SH-SY5Y (cell line): ENCODE measurements around the gene IL1RAPL2.

Experiments
- GATA2 ChIP-seq: IDR thresholded peaks from 2 replicates; pipeline ENCODE4 v1.6.1; 2011; ENCODE audit warnings: mild to moderate bottlenecking, low read depth, low read length
- GATA3 ChIP-seq: IDR thresholded peaks from 2 replicates; pipeline ENCODE4 v1.6.1; 2011; ENCODE audit warnings: low read depth, mild to moderate bottlenecking, low read length, moderate library complexity

DNA sequence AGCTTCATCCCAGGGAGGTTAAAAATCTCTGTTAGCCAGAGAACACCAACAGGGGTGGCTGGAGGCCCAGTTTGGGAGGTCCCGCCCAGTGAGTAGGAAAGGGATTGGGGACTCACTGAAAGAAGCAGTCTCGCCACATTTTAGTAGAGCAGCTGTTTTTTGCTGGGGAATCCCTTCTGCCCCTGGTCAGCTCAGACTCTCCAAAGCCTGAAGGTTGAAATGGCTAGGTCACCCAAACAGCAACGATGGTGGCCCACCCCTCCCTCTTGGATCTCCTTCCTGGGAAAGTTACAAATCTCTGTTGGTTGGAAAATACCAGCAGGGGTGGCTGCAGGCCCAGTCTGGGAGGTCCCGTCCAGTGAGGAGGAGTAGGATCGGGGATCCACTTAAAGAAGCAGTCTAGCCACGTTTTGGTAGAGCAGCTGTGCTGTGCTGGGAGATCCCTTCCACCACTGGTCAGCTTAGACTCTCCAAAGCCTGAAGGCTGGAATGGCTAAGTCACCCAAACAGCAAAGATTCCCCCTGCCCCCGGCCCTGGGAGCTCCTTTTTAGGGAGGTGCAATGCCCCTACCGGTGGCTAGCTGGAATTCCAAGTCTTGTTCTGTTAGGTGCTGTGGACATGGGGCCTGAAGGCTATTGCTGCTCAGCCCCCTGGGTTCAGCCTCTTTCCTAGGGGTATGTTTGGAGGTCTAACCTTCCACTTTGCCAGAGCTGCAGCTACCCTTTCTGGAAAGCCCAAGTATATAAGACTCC, 694.5 kb downstream of the IL1RAPL2 start:
- no peak for TF ChIP-seq GATA2
- no peak for TF ChIP-seq GATA3
